GM18498 (cell line): ENCODE measurements around the gene SLC25A10.
"Not testable (repeated sequence)": the region's sequence is repeated elsewhere in the genome, so short reads cannot be mapped to it uniquely, and the experiment has no call there.

Experiments
- ATAC-seq: cut with Tn5 transposase; IDR thresholded peaks from one replicate; pipeline ENCODE4 v1.9.1; 2021; ENCODE audit warnings: mild to moderate bottlenecking, moderate library complexity; ENCODE audit not compliant: unreplicated experiment

SLC25A10 gene

DNA sequence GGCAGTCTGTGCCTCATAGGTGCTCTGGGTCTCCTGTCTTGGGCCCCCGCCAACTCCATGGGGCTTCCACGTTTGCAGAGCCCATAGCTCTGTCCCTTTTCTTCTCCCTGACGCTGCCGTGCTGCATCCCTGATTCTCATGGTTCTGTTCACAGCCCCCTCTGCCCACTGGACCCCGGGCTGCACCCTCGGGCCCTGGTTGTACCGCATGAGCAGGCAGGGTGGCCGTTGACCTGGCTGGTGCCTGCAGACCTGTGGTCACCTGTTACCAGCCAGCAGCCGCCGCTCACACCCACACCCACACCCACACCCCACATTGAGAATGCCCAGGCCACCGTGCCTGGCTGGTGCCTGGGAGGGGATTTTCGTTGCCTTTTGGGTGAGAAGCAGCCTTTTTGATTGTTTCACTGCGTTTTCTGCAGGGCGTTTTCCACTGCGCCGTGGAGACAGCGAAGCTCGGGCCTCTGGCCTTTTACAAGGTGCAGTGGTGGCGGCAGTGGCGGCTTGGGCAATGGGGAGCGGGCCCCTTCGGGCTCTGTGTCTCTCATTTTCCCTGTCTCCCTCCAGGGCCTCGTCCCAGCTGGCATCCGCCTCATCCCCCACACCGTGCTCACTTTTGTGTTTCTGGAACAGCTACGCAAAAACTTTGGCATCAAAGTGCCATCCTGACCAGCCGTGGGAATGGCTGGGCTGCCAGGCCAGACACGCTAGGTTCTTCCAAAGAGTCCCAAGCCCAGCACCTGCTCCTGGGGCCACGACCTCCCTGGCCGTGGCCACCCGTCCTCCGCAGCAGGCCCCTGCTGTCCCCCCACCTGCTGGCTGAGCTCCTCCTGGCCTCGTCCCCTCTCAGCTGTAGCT is 7.6 kb downstream of the SLC25A10 start:
- no peak for ATAC-seq

DNA sequence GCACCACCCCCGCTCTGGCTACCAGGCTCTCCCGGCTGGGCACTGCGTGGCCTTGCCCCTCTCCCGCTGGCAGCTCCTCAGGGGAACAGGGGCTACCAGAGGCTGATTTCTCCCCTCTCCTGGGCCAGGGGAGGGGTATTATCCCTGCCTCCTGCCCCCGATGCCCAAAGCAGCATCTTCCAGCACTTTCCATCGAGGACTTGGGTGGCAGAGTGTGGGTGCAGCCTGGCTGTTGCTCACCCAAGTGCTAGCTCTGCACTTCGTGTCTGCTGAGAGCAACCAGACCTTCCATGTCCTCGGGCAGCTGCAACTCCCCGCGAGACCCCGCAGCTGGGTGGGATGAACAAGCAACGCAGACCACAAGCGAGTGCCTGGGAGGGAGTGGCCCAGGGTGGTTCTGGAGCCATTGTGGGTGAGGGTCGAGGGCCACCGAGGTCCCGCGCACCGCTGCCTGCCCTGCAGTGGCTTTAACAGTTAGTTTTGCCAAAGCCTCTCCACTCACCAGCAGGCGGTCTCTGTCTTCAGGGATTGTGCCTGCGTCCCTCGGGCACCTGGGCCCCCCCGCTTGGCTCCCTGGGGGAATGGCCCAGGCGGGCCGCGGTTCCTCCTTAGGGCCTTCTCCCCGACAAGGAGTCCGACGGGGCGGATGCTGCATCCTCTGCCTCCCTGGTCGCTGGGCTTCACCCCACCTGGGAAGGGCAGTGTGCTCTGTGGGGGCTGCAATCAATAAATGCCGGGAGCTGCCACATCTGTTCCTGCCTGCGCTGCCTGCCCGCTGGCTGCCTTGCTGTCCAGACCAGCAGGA is 8.4 kb downstream of the SLC25A10 start:
- ATAC-seq: no peak

DNA sequence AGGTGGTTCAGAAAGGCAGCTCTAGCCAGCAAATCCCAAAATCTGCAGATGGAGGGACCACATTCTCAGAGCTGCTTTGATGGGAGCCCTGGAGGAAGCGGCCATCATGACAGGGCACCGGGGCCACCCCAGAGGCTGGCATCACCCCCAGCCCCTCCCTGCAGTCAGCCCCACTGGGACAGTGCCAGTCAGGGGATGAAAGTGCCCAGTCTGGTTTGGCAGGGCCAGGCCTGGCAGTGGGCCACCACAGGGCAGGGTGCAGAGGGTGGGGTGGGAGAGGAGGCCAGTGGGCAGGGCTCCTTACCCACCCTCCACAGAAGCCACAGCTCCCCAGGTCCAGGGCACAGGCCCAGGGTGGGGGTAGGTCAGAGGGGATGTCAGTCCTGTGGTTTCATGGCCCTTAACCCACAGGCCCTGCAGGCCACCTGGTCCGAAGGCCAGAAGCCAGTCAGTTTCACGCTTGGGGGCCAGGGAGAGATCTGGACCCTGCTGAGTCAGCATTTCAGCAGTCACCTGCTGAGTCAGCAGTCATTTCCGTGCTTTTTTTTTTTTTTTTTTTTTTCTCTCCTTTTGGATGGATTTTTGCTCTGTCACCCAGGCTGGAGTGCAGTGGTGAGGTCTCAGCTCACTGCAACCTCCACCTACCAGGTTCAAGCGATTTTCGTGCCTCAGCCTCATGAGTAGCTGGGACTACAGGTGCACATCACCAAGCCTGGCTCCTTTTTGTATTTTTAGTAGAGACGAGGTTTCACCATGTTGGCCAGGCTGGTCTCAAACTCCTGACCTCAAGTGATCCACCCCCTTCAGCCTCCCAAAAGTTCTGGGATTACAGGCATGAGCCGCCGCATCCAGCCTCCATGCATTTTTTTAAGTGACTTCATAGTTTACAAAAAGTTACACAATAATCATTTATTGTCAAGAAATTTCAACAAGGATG is 10.4 kb downstream of the SLC25A10 start:
- ATAC-seq: no peak

DNA sequence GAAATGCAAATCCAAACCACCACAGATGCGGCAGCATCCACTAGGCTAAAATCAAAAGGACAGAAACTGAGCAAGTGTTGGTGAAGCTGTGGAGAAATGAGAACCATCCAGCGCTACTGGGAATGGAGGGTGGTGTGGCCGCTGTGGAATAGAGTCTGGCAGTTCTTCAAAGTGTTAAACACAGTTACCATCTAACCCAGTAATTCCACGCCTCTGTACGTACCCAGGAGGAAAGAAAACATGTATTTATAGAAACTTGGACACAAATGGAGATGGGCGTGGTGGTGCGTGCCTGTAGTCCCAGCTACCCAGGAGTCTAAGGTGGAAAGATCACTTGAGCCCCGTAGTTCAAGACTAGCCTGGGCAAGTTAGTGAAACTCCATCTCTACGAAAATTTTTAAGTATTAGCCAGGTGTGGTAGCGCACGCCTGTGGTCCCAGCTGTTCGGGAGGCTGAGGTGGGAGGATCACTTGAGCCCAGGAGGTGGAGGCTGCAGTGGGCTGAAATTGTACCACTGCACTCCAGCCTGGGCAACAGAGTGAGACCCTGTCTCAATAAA is 11.6 kb downstream of the SLC25A10 start:
- no peak for ATAC-seq

DNA sequence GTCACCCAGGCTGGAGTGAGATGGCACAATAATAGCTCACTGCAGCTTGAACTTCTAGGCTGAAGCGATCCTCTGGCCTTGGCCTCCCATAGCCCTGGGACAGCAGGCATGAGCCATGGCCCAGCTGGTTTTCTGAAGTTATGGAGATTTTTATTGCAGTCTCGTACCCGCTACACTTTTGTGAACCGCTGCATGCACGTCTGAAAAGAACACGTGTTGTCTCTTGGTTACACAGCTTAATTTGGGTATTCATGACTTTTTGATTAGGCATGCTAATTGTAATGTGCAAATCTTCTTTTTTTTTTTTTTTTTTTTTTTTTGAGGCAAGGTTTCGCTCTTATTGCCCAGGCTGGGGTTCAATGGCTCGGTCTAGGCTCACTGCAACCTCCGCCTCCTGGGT is 13.4 kb downstream of the SLC25A10 start:
- no peak for ATAC-seq

DNA sequence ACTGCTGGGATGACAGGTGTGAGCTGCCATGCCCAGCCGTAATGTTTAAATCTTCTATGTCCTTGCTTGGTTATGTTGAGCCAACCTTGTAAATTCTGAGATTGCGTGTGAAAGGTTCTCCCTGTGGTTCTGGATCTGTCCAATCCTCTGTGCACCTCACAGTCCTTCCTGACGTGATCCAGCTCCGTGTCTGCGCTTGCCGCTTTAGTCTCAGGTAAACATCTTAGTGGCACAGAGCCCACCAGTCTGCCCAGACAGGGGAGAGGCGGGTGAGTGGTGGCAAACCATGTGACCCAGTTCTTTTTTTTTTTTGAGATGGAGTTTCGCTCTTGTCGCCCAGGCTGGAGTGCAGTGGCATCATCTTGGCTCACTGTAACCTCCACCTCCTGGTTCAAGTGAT is 13.9 kb downstream of the SLC25A10 start:
- no peak for ATAC-seq

DNA sequence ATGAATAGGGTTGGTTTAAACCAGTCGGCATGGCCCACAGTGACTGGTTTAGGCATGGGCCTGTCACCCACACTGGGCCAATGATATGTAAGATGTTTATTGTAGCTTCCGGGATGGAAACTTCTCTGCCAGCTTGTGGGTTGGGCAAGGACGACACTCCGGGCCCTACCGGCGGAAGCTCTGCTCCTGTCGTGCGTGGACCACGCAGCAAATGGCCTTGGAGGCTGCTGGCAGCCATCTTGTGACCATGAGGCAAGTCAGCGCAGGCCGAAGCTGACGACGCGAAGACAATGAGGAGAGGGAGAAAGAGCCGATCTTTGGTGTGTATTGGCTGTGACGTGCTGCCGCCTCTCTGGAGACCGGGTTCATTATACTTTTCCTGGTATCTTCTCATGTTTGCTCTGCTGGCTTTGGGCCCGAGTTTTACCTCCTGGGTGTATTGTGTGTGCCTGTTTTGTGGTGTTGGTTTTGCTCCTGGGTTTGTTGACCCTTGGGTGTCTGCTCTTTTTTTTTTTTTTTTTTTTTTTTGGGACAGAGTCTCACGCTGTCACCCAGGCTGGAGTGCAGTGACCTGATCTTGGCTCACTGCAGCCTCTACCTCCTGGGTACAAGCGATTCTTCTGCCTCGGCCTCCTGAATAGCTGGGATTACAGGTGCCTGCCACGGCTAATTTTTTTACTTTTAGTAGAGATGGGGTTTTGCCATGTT is 15.4 kb downstream of the SLC25A10 start:
- no peak for ATAC-seq

DNA sequence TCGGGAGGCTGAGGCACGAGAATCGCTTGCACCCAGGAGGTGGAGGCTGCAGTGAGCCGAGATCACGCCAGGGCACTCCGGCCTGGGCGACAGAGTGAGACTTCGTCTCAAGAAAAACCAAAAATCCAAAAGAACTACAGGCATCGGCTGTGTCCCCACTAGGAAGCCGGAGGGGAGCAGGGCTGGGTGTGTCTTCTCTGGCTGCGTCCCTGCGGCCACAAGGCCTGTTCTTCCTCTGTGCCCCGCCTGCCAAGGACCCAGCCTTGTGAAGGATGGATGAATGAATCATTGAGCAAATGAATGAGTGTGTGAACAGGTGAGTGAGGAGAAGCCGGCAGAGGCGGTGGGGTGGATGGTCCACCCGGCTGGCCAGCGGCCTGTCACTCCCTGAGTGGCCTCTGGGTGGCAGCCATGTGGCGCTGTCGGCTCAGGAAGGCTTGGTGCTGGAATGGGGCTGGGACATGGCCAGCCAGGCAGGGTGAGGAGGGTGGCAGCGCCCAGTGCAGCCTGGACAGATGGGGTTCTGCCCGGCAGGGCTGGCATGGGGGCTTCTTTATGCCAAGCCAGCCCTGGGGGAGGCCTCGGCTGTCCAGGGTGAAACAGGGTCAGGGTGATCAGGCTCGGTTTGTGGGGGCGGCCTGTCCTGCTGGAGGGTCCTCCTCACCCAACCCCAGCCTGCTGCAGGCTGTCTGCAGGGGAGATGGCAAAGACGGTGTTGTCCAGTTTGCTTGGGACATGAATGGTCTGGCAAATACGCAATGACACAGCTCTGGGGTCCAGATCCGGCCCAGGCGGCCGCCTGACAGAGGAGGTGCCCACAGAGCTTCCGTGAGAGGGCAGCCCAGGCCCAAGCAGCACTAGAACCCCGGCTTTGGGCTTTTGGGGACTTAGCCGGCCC is 21.7 kb downstream of the SLC25A10 start:
- no peak for ATAC-seq

DNA sequence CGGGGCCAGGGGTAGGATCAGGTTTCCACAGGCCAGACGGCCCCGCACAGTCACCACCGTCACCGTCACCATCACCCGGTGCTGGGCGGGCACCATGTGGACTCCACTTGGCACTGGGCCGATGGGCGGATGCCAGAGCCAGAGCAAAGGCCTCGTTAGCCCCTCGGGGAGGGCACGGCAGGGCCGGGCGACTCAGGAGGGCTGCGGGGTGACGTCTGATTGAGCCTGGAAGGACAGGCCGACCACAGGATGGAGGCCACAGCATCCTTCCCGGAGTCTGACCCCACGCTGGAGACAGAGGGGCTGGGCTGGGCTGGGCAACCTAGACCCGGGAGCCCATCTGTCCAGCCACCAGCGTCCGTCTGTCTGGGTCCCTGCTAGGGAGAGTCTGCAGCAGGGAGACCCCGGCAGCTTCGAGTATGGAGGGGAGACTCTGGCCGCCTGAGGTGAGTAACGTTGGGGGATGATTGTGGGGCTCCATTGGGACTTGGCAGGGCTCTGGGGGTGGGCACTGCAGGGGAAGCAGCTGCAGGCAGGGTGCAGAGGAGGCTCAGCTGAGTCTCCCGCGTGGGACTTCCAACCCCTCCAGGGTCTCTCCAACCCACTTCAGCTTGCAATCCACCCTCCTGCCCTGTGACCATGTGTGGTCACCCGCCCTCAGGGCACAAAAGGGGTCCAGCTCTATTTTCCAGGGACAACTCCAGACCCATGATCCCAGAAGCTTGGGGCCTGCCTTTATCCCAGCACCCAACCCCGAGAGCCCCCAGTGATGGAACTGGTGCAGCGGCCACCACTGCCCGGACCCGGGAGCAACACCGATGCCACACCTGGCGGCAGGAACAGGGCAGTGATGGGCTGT is 22.6 kb downstream of the SLC25A10 start:
- no peak for ATAC-seq

DNA sequence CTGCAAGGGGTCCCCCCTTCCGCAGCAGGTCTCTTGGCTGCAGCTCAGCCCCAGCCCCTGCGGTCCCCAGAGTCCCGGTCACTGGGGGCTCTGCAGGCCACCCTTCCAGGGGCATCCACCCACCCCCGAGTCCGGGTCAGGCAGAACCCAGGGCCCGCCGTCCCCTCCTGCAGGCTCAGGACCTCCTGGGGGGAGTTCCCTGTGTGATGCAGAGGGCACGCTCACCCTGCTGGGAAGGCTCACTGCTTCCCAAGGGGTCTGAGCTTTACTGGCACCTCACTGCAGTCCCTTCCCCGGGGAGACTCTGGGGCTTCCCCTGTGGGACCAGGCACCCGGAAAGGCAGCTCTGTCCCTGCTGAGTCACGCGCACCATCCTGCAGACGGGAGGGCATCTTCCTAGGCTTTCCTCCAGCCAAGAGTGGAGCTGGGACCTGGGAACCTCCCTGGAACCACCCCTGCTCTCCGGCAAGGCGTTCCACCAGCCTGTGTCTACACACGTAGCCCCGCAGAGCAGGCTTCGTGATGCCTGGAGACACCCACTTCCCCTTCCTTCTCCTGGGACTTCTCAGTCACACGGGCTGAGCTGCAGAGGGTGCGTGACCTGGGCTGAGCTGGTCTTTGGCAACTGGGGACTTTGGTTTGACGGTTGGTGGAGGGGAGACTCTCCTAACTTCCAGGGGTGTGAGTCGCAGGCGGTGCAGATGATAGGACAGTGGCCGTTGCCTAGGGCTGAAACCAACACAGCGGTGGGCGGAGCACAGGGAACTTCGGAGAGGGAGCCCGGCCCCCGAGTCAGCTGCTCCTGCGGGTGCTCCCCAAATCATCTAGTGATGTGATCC is 23.4 kb downstream of the SLC25A10 start:
- ATAC-seq: no peak

DNA sequence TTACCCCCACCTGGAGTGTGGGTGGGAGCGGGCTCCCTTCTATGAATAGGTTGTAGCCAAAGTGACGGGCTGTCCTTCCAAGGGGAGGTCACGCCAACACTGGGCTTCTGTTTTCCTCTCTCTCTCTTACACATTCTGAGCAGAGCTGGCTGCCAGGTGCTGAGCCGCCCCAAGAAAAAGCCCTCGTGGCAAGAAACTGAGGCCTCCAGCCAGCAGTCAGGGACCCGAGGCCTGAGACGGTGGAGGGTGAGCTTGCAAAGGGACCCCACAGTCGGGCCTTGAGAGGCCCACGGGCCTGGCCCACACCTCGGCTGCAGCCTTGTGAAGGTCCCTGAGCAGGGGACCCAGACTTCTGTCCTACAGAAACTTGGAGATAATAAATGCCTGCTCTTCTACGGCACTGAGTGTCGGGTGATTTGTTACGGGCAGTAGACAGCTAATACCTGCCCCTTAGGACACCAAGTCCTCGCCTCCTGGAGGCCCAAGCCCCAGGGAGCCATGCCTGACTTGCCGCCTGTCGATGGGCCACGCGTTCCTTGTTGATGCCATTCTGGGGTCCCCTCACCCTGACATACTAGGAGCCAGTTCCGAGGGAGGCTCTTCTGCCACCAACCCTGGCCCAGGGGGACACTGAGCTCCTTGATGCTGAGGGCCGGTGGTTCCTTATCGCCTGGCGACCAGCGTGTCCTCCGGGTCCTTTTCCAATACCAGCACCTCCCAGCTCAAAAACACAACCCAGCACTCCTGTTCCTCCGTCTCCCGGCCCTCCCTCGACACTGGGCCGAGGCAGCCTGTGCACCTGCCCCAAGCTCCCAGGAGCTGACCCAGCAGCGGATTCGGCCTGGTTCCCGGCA is 26.1 kb downstream of the SLC25A10 start:
- no peak for ATAC-seq

DNA sequence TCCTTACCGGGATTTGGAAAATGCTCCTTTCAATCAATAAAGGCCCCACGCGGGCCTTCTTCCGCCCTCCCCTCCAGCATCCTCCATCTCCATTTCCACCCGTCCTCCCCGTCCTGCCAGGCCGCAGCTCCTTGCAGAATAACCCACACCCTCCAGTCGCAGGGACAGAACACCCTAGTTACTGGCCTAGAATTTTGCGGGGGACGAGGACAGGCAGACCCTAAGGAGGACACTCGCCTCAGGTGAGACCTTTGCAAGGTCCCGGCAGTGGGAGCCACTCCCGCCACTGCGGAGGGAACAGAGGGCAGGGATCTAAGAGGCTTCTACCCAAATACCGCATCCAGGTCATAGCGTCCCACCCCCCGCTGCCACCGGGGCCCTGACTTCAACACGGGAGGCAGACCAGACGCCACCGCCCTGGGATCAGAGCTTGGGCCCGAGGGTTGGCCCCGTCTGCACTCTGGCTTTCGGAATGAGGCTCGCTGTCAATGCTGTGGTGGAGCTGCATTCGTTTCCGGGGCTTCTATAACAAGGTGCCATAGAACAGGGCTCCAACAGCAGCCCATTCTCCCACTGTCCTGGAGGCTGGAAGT is 26.8 kb downstream of the SLC25A10 start:
- no peak for ATAC-seq

DNA sequence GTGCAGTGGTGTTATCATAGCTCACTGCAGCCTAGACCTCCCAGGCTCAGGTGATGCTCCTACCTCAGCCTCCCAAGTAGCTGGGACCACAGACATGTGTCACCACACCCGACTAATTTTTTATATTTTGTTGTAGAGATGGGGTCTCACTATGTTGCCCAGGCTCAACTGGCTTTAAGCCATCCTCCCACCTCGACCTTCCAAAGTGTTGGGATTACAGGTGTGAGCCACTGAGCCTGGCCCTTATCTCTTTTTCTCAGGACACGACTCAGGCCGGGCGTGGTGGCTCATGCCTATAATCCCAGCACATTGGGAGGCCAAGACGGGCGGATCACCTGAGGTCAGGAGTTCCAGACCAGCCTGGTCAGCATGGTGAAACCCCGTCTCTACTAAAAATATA is 27.5 kb downstream of the SLC25A10 start:
- ATAC-seq: not testable (repeated sequence)

DNA sequence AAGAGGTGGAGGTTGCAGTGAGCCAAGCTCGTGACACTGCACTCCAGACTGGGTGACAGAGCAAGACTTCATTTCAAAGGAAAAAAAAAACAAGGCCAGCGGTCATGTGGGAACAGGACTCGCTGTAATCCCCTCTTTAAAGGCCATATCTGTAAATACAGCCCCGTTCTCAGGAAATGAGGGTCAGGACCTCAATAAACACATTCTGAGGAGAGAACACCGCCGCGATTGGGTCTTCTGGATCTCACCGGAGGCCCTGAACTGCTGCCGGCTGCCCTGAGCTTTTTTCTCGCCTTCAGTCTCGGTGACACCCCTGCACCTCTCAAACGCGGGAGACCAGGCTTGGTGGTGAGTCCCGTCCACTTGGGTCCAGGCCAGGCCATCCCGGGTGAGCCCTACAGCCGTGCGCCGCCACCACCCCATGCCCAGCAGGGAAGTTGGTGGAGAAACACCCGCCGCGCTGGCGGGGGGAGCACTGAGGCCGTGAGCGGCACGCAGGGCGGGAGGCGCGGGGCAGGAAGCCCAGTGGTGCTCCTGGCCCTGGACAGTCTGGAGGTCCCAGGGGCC is 28.4 kb downstream of the SLC25A10 start:
- no peak for ATAC-seq

DNA sequence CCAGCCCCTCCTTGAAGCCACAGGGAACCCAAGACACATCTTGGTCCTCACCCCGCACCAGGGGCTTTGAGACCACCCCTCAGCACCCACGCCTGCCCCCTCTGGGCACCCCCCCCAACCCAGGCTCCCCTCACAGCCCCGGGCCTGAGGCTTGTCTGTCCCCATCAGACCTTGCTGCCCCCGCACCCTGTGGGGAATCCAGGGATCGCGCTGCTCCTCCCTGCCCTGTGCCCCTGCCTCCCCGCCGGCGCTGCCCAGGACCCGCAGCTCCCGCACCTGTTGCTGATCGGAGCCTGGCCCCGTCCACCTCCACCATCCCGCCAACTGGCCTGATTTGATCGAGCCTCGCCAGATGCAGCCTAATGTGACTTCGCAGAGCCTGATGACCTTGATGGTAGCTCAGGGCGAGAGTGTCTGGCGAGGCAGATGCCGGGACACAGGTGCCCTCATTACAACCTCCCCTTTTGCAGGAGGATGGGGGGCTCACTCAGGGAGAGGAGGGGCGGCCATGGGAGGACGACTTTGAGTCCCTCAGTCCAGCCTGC is 29.0 kb downstream of the SLC25A10 start:
- ATAC-seq: no peak
